Brain microvascular endothelial cell (primary cell): ENCODE measurements around the gene MTHFD1.

ENCODE experiments used
- DNase-seq: peaks from one replicate; pipeline ENCODE4 v3.0.0-alpha.2; 2020
- H3K27ac ChIP-seq: fragments of 250-450 bp; sonication (Bioruptor Pico); 2 replicates; pipeline ENCODE4 v1.5.1; 2020; ENCODE audit warnings: mild to moderate bottlenecking, moderate library complexity
- H3K27me3 ChIP-seq: fragments of 250-450 bp; sonication (Bioruptor Pico); replicated peaks from 2 replicates; pipeline ENCODE4 v1.5.1; 2020; ENCODE audit warnings: mild to moderate bottlenecking
- H3K36me3 ChIP-seq: fragments of 250-450 bp; sonication (Bioruptor Pico); replicated peaks from 2 replicates; pipeline ENCODE4 v1.5.1; 2020; ENCODE audit warnings: mild to moderate bottlenecking
- H3K4me3 ChIP-seq: 2 replicates; pipeline ENCODE4 v1.5.1; 2011; ENCODE audit warnings: low read depth, mild to moderate bottlenecking, control low read depth, low read length, moderate library complexity
- in situ Hi-C: cut with HindIII; loops from 2 replicates; pipeline ENCODE4 v1.10.0; 2017; ENCODE audit warnings: low sequenced_read_pairs, low pct_ligation_motif_present
- TF ChIP-seq, protein P1 (sequence below): IDR thresholded peaks from 2 replicates; pipeline ENCODE4 v1.5.1; 2011; ENCODE audit warnings: low read depth, mild to moderate bottlenecking, moderate library complexity, low read length, control low read depth, inconsistent platforms; ENCODE audit errors: missing control alignments

The MTHFD1 gene

DNA sequence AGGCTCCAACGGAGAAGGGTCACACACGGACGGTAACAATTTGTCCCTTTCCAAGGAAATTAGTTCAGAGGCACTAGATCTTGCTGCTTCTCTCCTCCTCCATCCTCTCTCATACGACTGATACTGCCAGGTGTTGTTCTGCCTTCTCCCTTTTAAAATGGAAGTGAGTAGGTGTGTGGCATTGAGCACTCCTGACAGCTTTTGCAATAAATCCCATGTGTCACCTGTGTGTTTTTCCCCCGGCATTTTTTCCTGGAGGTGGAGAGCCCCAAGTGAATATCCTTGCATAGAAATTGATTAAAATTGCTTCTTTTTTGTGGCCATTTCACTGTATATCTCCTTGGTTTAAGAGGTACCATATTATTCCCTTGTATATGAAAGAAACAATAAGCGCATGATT lies 51.0 kb downstream of the MTHFD1 start:
- Histone ChIP-seq H3K27me3 (no peaks in the 10 kb centered on the region), H3K36me3 (peaks cover 3% of the 10 kb centered on the region), H3K4me3 (peak overlapping the region; percentile 4), H3K27ac (peak overlapping the region; percentile 44)
- no peak for DNase-seq
- in situ Hi-C loops, result no loop called here
- TF ChIP-seq, protein P1, sequence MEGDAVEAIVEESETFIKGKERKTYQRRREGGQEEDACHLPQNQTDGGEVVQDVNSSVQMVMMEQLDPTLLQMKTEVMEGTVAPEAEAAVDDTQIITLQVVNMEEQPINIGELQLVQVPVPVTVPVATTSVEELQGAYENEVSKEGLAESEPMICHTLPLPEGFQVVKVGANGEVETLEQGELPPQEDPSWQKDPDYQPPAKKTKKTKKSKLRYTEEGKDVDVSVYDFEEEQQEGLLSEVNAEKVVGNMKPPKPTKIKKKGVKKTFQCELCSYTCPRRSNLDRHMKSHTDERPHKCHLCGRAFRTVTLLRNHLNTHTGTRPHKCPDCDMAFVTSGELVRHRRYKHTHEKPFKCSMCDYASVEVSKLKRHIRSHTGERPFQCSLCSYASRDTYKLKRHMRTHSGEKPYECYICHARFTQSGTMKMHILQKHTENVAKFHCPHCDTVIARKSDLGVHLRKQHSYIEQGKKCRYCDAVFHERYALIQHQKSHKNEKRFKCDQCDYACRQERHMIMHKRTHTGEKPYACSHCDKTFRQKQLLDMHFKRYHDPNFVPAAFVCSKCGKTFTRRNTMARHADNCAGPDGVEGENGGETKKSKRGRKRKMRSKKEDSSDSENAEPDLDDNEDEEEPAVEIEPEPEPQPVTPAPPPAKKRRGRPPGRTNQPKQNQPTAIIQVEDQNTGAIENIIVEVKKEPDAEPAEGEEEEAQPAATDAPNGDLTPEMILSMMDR, result no peak

GRCh38 chr14:64440494-64440893 lies 52.3 kb downstream of the MTHFD1 start:
- H3K27me3 ChIP-seq, result no peaks in the 10 kb centered on the region
- no peak for DNase-seq
- TF ChIP-seq, protein P1, result no peak
- H3K27ac ChIP-seq, result no peak overlapping the region
- no peak overlapping the region for H3K4me3 ChIP-seq
- peaks cover 3% of the 10 kb centered on the region for H3K36me3 ChIP-seq
- in situ Hi-C loops, result no loop called here

GRCh38 chr14:64442300-64442988 lies 54.3 kb downstream of the MTHFD1 start:
- no peaks in the 10 kb centered on the region for H3K36me3 ChIP-seq
- no peak overlapping the region for H3K27ac ChIP-seq
- TF ChIP-seq, protein P1, result no peak
- no peak overlapping the region for H3K4me3 ChIP-seq
- DNase-seq, result no peak
- in situ Hi-C loops, result no loop called here
- H3K27me3 ChIP-seq, result no peaks in the 10 kb centered on the region

DNA sequence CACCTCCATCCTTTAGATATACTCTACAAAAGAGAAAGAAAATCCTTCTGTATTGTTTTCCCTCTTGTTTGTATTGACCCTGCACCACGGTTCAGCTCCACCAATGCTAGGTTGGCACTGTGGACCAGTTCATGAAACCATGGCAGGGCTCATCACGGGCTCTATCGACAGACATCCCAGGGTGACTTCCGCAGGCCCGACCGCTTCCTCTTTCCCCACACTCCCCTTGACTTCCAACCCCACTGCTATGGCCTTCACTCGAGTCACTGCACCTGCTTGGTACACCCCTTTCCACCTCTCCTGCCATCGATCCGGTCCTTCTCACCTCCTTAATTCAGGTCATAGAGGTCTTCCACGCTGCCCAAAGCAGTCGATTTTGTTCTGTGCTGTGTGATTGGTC lies 56.0 kb downstream of the MTHFD1 start:
- TF ChIP-seq, protein P1, result no peak
- no peaks in the 10 kb centered on the region for H3K27me3 ChIP-seq
- H3K4me3 ChIP-seq, result no peak overlapping the region
- H3K27ac ChIP-seq, result no peak overlapping the region
- in situ Hi-C loops, result no loop called here
- no peaks in the 10 kb centered on the region for H3K36me3 ChIP-seq
- DNase-seq, result no peak

- peaks cover 8% of the 10 kb centered on the region for H3K36me3 ChIP-seq
- in situ Hi-C loops, result no loop called here
These were observed 57.1 kb downstream of the MTHFD1 start for GRCh38 chr14:64444984-64445845.

More at GRCh38 chr14:64444984-64445845, 57.1 kb downstream of the MTHFD1 start:
- TF ChIP-seq, protein P1, result peak; percentile 10
- peak overlapping the region; percentile 94 for H3K27ac ChIP-seq
- no peaks in the 10 kb centered on the region for H3K27me3 ChIP-seq
- peak; percentile 88 for DNase-seq
- H3K4me3 ChIP-seq, result no peak overlapping the region
